Measurements from ENCODE around the gene RBM19. TPM values are rescaled to one million over a fixed set of nuclear protein-coding genes. Genes with fewer than 3 reads are reported as not detected.

Gene RBM19
- total and polyA plus RNA-seq, 2 of the 4 experiments (the other 2 are of a cell fraction) = 18.7 to 19.2 TPM

GRCh38 chr12:113766879-113767878, 198.9 kb downstream of the RBM19 start:
- Histone ChIP-seq H4K91ac (ENCODE audit: insufficient read depth, low read depth, low read length) (no peak overlapping the region), H2BK15ac (ENCODE audit: low read depth, low read length) (no peak overlapping the region), H3K56ac (ENCODE audit: extremely low read depth, insufficient read depth, low read length) (0 out of 2 replicates have a peak overlapping the region, but pooled peaks have one; percentile 12), H3K27me3 (ENCODE audit: control insufficient read depth, insufficient read depth, low read length) (peaks cover 10% of the 10 kb centered on the region; the same call in 1 of the 2 replicates), H3K9me3 (ENCODE audit: control insufficient read depth, insufficient read depth, low read length) (no peaks in the 10 kb centered on the region), H3K23ac (ENCODE audit: low read depth, low read length) (no peak overlapping the region), H3K36me3 (ENCODE audit: control insufficient read depth, insufficient read depth, low read length) (no peaks in the 10 kb centered on the region), H2BK120ac (ENCODE audit: low read depth, low read length) (no peak overlapping the region; the same call in 1 of the 2 replicates), H3K79me1 (ENCODE audit: low read depth in 1 of 2, low read length in 2 of 2) (no peaks in the 10 kb centered on the region), H4K8ac (ENCODE audit: low read depth in 2 of 2, low read length in 2 of 2) (no peak overlapping the region), H4K20me1 (ENCODE audit: insufficient read depth, low read length) (no peaks in the 10 kb centered on the region), H3K27ac (ENCODE audit: insufficient read depth, low read length) (no peak overlapping the region; the same call in 1 of the 2 replicates), H3K4ac (ENCODE audit: low read depth, low read length) (no peak overlapping the region; the same call in 1 of the 2 replicates), H2AFZ (replicated peaks; ENCODE audit: low read length, poor library complexity) (peak overlapping the region; percentile 83), H3K18ac (ENCODE audit: low read depth, low read length) (no peak overlapping the region), H2AK9ac (replicated peaks; ENCODE audit: low read depth, low read length, poor library complexity) (peak overlapping the region; percentile 56), H3K4me3 (ENCODE audit: insufficient read depth, low read depth, low read length) (no peak overlapping the region), H4K5ac (ENCODE audit: low read depth, low read length) (no peak overlapping the region), H2BK20ac (ENCODE audit: low read depth, low read length) (peak overlapping the region; percentile 60), H3K4me1 (ENCODE audit: control insufficient read depth, insufficient read depth, low read length) (peaks cover 5% of the 10 kb centered on the region), H3K9me1 (ENCODE audit: insufficient read depth, low read length) (peaks cover 4% of the 10 kb centered on the region; the same call in 1 of the 2 replicates), H2BK5ac (ENCODE audit: low read depth, low read length, poor library complexity, severe bottlenecking) (no peak overlapping the region), H2AK5ac (ENCODE audit: low read depth, low read length) (peak overlapping the region; percentile 45; the same call in 1 of the 2 replicates), H3K14ac (replicated peaks; ENCODE audit: low read depth, low read length) (0 out of 2 replicates have a peak overlapping the region, but pooled peaks have one; percentile 29), H3K9ac (ENCODE audit: low read depth, low read length) (no peak overlapping the region), H3K4me2 (ENCODE audit: low read depth, low read length) (no peak overlapping the region)
- intact Hi-C loops (cut with micrococcal nuclease) = no loop called here
- 65% methylated on average over 6 of the region's 10 CpGs; no CpG with 5 or more reads in 1 of the 2 experiments for WGBS, 2 experiments (ENCODE audit: extremely low coverage in 2 of 2, insufficient read length in 1 of 2)
- in situ Hi-C loops (cut with MboI; ENCODE audit: low sequenced_read_pairs) = no loop called here
- POLR2A ChIA-PET (ENCODE audit: unreplicated experiment) = no interaction called here
- TF ChIP-seq CEBPB (IDR thresholded peaks at IDR 0.05; ENCODE audit: low read depth, low read length) (no peak), FOS (IDR thresholded peaks at IDR 0.05; ENCODE audit: low read depth, low read length) (peak; percentile 78)
- DNase-seq = peak; percentile 78
- ATAC-seq (ENCODE audit: low read depth) = peak; percentile 94
- no TSS peak for BruUV-seq (replicated peaks)
- dilution Hi-C loops (cut with HindIII; ENCODE audit: low sequenced_read_pairs, unreplicated experiment) = no loop called here
- CTCF ChIA-PET = no interaction called here

Small RNA genes lying within 50 kb of the gene (microRNA-seq; reads per million reads assigned to microRNA genes)
- gene DYNLL1P4 (ENCODE audit: insufficient read depth, insufficient read length) = not detected

Small RNA genes lying within 50 kb of the gene (small RNA-seq; reads per million reads assigned to genes)
- gene DYNLL1P4 = 0 to 4.6 (median 0.16) reads per million in 5 experiments
